ENCODE results near the gene MSH3. TPM values are rescaled to one million over a fixed set of nuclear protein-coding genes. Genes with fewer than 3 reads are reported as not detected.

MSH3 gene
- total and polyA plus RNA-seq, 12 donors, result 2.8 to 24.6 (median 11.7) TPM

DNA sequence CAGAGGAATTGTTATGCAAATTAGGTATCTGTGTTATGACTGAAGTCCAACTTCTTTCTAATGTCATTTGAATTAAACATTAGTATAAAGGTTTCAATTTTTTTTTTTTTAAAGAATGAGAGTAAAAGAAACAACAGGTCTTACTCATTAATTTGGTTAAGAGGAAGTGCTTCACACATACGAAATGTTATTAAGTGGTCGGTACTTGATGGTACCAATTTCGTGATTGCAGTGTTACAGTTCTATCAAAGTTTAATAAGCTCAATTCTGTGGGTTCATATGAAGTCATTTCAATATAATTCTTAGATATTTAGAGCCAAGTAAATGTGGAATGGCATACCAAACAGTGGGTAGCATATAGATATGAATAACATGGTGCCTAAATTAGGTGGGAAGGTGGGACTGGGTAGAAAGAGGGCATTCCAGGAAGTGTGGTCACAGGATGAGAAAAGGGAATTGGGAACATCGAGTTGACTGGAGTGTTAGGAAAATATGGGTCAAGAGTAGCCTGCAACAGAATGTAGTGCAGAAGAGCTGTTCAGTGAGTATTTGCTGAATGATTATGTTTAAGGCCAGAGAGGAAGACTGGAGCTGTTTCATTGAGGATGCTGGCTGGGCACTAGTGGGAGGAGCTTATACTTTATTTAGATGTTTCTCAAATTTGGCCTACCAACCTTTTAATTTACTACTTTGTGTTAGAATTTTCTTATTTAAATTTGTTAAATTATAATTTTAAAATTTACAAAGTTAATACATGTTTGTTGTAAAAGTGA is 34.4 kb downstream of the MSH3 start:
- TF ChIP-seq POLR2A (IDR thresholded peaks at IDR 0.05), result no peak
- TF ChIP-seq, protein P1, sequence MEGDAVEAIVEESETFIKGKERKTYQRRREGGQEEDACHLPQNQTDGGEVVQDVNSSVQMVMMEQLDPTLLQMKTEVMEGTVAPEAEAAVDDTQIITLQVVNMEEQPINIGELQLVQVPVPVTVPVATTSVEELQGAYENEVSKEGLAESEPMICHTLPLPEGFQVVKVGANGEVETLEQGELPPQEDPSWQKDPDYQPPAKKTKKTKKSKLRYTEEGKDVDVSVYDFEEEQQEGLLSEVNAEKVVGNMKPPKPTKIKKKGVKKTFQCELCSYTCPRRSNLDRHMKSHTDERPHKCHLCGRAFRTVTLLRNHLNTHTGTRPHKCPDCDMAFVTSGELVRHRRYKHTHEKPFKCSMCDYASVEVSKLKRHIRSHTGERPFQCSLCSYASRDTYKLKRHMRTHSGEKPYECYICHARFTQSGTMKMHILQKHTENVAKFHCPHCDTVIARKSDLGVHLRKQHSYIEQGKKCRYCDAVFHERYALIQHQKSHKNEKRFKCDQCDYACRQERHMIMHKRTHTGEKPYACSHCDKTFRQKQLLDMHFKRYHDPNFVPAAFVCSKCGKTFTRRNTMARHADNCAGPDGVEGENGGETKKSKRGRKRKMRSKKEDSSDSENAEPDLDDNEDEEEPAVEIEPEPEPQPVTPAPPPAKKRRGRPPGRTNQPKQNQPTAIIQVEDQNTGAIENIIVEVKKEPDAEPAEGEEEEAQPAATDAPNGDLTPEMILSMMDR (IDR thresholded peaks at IDR 0.05), result no peak
- DNase-seq, result no peak
- Histone ChIP-seq H3K4me3 (no peak overlapping the region), H3K27ac (no peak overlapping the region), H3K36me3 (replicated peaks in 1 of 2) (no peaks in the 10 kb centered on the region), H3K9me3 (replicated peaks in 1 of 3) (no peaks in the 10 kb centered on the region), H3K4me1 (replicated peaks in 1 of 2) (no peaks in the 10 kb centered on the region), H3K27me3 (no peaks in the 10 kb centered on the region)
- intact Hi-C loops (cut with DNase I), result no loop called here
- whole genome bisulfite sequencing, 4 donors, result 84 to 91% (median 87%) methylated on average over 4 of the region's 4 CpGs

DNA sequence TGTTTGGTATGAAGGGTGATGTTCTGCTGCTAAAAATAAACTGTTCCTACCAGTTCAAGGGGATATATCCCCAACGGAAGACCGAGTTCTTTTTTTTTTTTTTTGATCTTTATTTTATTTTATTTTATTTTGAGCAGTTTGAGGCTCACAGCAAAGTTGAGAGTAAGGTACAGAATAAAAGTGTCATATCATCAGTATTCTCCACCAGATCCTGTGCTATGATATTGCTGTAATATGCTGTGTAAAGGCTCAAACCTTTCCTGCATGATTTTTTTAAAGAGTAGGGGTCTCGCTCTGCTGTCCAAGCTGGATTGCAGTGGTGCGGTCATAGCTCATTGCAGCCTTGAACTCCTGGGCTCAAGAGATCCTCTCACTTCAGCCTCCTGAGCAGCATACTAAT is 35.2 kb downstream of the MSH3 start:
- no peak for DNase-seq
- TF ChIP-seq, protein P1 (IDR thresholded peaks at IDR 0.05), result no peak
- TF ChIP-seq POLR2A (IDR thresholded peaks at IDR 0.05), result no peak
- Histone ChIP-seq H3K4me1 (replicated peaks in 1 of 2) (no peaks in the 10 kb centered on the region), H3K36me3 (replicated peaks in 1 of 2) (no peaks in the 10 kb centered on the region), H3K4me3 (no peak overlapping the region), H3K27me3 (no peaks in the 10 kb centered on the region), H3K9me3 (replicated peaks in 1 of 3) (no peaks in the 10 kb centered on the region), H3K27ac (no peak overlapping the region)
- intact Hi-C loops (cut with DNase I), result no loop called here
- 62 to 93% (median 83%) methylated on average over 4 of the region's 4 CpGs for WGBS, 4 donors

DNA sequence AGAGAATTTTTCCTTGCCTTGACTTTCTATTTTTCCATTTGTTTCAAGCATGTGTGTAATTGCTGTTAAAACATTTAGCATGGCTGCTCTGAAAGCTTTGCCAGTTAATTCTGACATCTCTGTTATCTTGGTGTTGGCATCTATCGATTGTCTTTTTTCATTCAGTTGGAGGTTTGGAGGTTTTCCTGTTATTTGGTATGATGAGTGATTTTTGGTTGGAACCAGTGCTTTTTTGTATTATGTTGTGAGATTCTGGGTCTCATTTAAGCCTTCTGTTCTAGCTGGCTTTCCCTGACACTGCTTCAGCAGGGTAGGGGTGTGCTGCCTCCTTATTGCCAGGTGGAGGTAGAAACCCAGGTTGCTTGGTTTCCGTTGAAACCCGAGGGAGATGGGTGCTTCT is 41.2 kb downstream of the MSH3 start:
- Histone ChIP-seq H3K4me1 (replicated peaks in 1 of 2) (no peaks in the 10 kb centered on the region), H3K9me3 (replicated peaks in 1 of 3) (no peaks in the 10 kb centered on the region), H3K27me3 (no peaks in the 10 kb centered on the region), H3K4me3 (no peak overlapping the region), H3K27ac (no peak overlapping the region), H3K36me3 (replicated peaks in 1 of 2) (no peaks in the 10 kb centered on the region)
- TF ChIP-seq POLR2A (IDR thresholded peaks at IDR 0.05), result no peak
- DNase-seq, result no peak
- 96 to 100% (median 98%) methylated on average over 3 of the region's 3 CpGs for WGBS, 4 donors
- intact Hi-C loops (cut with DNase I), result no loop called here

DNA sequence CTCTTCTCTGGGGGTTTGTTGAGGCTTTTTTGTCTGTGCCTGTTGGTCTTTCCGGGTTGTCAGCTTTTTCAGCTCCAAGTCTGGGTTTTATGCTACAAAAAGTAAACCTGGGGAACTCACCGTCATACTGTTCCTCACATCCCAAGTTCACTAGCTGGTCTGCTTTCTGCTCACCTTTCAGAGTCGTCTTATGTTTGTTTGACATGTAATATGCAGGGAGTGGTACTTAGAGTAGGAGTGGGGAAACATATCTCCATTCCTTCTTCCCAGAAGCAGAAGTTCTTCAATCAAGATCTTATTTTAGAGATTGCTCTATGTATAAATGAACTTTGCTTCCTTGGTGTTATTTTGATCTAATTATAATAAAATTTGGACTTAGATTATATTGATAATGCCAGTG is 42.0 kb downstream of the MSH3 start:
- no peaks in the 10 kb centered on the region for H3K27me3 ChIP-seq
- no peak overlapping the region for H3K27ac ChIP-seq
- 94 to 98% (median 97%) methylated on average over 3 of the region's 3 CpGs for WGBS, 4 donors
- TF ChIP-seq POLR2A (IDR thresholded peaks at IDR 0.05), result no peak
- TF ChIP-seq, protein P1 (IDR thresholded peaks at IDR 0.05), result no peak
- no peak for DNase-seq
- H3K9me3 ChIP-seq (replicated peaks in 1 of 3), result no peaks in the 10 kb centered on the region
- H3K4me1 ChIP-seq (replicated peaks in 1 of 2), result no peaks in the 10 kb centered on the region
- H3K4me3 ChIP-seq, result no peak overlapping the region
- no peaks in the 10 kb centered on the region for H3K36me3 ChIP-seq (replicated peaks in 1 of 2)
- intact Hi-C loops (cut with DNase I), result no loop called here

- intact Hi-C loops (cut with DNase I), result no loop called here
- no peak for TF ChIP-seq POLR2A (IDR thresholded peaks at IDR 0.05)
- TF ChIP-seq, protein P1 (IDR thresholded peaks at IDR 0.05), result no peak
- no peaks in the 10 kb centered on the region for H3K9me3 ChIP-seq (replicated peaks in 1 of 3)
- no peak overlapping the region for H3K4me3 ChIP-seq
- no peak for DNase-seq
- 75 to 88% (median 85%) methylated on average over 3 of the region's 3 CpGs for WGBS, 4 donors
- no peaks in the 10 kb centered on the region for H3K4me1 ChIP-seq (replicated peaks in 1 of 2)
- no peaks in the 10 kb centered on the region for H3K27me3 ChIP-seq
- no peaks in the 10 kb centered on the region for H3K36me3 ChIP-seq (replicated peaks in 1 of 2)
- H3K27ac ChIP-seq, result no peak overlapping the region
These were observed 42.6 kb downstream of the MSH3 start for GRCh38 chr5:80697100-80697499.
